GM23248 (cell line): ENCODE measurements around the gene CNTN4. TPM values are rescaled to one million over a fixed set of nuclear protein-coding genes. Genes with fewer than 3 reads are reported as not detected.

ENCODE experiments used
- DNase-seq: peaks from one replicate; pipeline ENCODE4 v3.0.0-alpha.2; 2015
- H2AFZ ChIP-seq: fragments of 200-600 bp; sonication (generic); 2 replicates; pipeline ENCODE4 v1.6.1; 2016; ENCODE audit warnings: antibody characterized with exemption
- H3F3A ChIP-seq: fragments of 200-600 bp; sonication (generic); 2 replicates; pipeline ENCODE4 v1.6.1; 2016; ENCODE audit warnings: mild to moderate bottlenecking, antibody characterized with exemption, mixed run types; ENCODE audit not compliant: insufficient read depth
- H3K27ac ChIP-seq: fragments of 200-600 bp; sonication (generic); 2 replicates; pipeline ENCODE4 v1.5.1; 2016; ENCODE audit warnings: mild to moderate bottlenecking
- H3K27me3 ChIP-seq: fragments of 200-600 bp; sonication (generic); replicated peaks from 2 replicates; pipeline ENCODE4 v1.6.1; 2016; ENCODE audit warnings: mild to moderate bottlenecking; ENCODE audit not compliant: insufficient read depth
- H3K36me3 ChIP-seq: fragments of 200-600 bp; sonication (generic); 2 replicates; pipeline ENCODE4 v1.6.1; 2016; ENCODE audit warnings: low read depth, mild to moderate bottlenecking
- H3K4me1 ChIP-seq: fragments of 200-600 bp; sonication (generic); 2 replicates; pipeline ENCODE4 v1.6.1; 2016; ENCODE audit warnings: mild to moderate bottlenecking; ENCODE audit not compliant: insufficient read depth
- H3K4me2 ChIP-seq: fragments of 200-600 bp; sonication (generic); one replicate; pipeline ENCODE4 v1.6.1; 2016; ENCODE audit warnings: mild to moderate bottlenecking; ENCODE audit not compliant: unreplicated experiment
- H3K4me3 ChIP-seq: fragments of 200-600 bp; sonication (generic); 2 replicates; pipeline ENCODE4 v1.5.1; 2016; ENCODE audit warnings: mild to moderate bottlenecking
- H3K79me2 ChIP-seq: fragments of 200-600 bp; sonication (generic); 2 replicates; pipeline ENCODE4 v1.6.1; 2016; ENCODE audit warnings: mild to moderate bottlenecking; ENCODE audit not compliant: insufficient read depth
- H3K9ac ChIP-seq: fragments of 200-600 bp; sonication (generic); 2 replicates; pipeline ENCODE4 v1.6.1; 2016; ENCODE audit warnings: mild to moderate bottlenecking
- H3K9me2 ChIP-seq: fragments of 200-600 bp; sonication (generic); 2 replicates; pipeline ENCODE4 v1.6.1; 2016; ENCODE audit warnings: mixed run types, mild to moderate bottlenecking, moderate library complexity; ENCODE audit not compliant: insufficient read depth
- H3K9me3 ChIP-seq: fragments of 200-600 bp; sonication (generic); one replicate; pipeline ENCODE4 v1.6.1; 2017; ENCODE audit warnings: low read depth
- H4K20me1 ChIP-seq: fragments of 200-600 bp; sonication (generic); 2 replicates; pipeline ENCODE4 v1.6.0; 2016; ENCODE audit not compliant: insufficient read depth
- EZH2 ChIP-seq: fragments of 200-600 bp; sonication (generic); IDR thresholded peaks from 2 replicates; pipeline ENCODE4 v1.6.1; 2018; ENCODE audit warnings: antibody characterized with exemption, mild to moderate bottlenecking; ENCODE audit not compliant: insufficient read depth, poor library complexity, severe bottlenecking
- EZH2phosphoT487 ChIP-seq: fragments of 200-600 bp; sonication (generic); IDR thresholded peaks from 2 replicates; pipeline ENCODE4 v1.6.1; 2018; ENCODE audit warnings: antibody characterized with exemption, moderate library complexity, mild to moderate bottlenecking, low read depth; ENCODE audit not compliant: insufficient read depth
- WGBS, 2 experiments: methylation state at CpG; one replicate each; pipeline ENCODE4 v1.1.6; 2015 to 2017; ENCODE audit warnings: low lambda C conversion rate in 2 of 2, low coverage in 1 of 2; ENCODE audit errors: missing lambda C conversion rate in 2 of 2; 5-methylcytosine and 5-hydroxymethylcytosine counted together
- in situ Hi-C: fragments of 300-500 bp; cut with MboI; formaldehyde crosslinking; loops from 2 replicates; pipeline ENCODE4 v1.15.0; 2020
- polyA plus RNA-seq: library from polyadenylated mRNA; unstranded; fragments of >200 nt; fragmentation: Nextera tagmentation; extraction: Ambion mirVana; gene quantifications from 2 replicates; pipeline ENCODE4 v1.2.1, GENCODE V29; 2016
- total RNA-seq: library from RNA; depleted of rRNA; stranded (reverse); fragments of >200 nt; shearing (Covaris generic); gene quantifications from 2 replicates; pipeline ENCODE4 v1.2.3, GENCODE V29; 2014

The CNTN4 gene
- total and polyA plus RNA-seq, 2 experiments from 2014 or later: not detected

- in situ Hi-C loops: no loop called here
- Histone ChIP-seq H4K20me1 (no peaks in the 10 kb centered on the region), H3K4me3 (no peak overlapping the region), H3K36me3 (no peaks in the 10 kb centered on the region), H3K9ac (no peak overlapping the region), H3K27me3 (no peaks in the 10 kb centered on the region), H3K9me2 (no peaks in the 10 kb centered on the region), H3F3A (no peaks in the 10 kb centered on the region), H3K9me3 (peaks cover 3% of the 10 kb centered on the region), H3K4me1 (no peaks in the 10 kb centered on the region), H3K4me2 (no peak overlapping the region), H3K27ac (no peak overlapping the region), H3K79me2 (no peaks in the 10 kb centered on the region), H2AFZ (no peak overlapping the region)
- 40 to 42% methylated on average over 9 of the region's 9 CpGs for WGBS, 2 experiments
- no peak for DNase-seq
- TF ChIP-seq EZH2phosphoT487: no peak
Measured at GRCh38 chr3:2765002-2765579, 666.4 kb downstream of the CNTN4 start.

GRCh38 chr3:2770451-2770850, 671.8 kb downstream of the CNTN4 start:
- H3K9me3 ChIP-seq: no peaks in the 10 kb centered on the region
- no peaks in the 10 kb centered on the region for H3F3A ChIP-seq
- no peaks in the 10 kb centered on the region for H4K20me1 ChIP-seq
- no peak overlapping the region for H3K27ac ChIP-seq
- no peaks in the 10 kb centered on the region for H3K4me1 ChIP-seq
- no peaks in the 10 kb centered on the region for H3K79me2 ChIP-seq
- WGBS, 2 experiments: 22 to 28% methylated on average over 2 of the region's 2 CpGs
- no peak for DNase-seq
- H3K27me3 ChIP-seq: no peaks in the 10 kb centered on the region
- in situ Hi-C loops: no loop called here
- H3K9ac ChIP-seq: no peak overlapping the region
- TF ChIP-seq EZH2phosphoT487: no peak
- TF ChIP-seq EZH2: no peak
- H3K4me3 ChIP-seq: no peak overlapping the region
- no peak overlapping the region for H3K4me2 ChIP-seq
- no peaks in the 10 kb centered on the region for H3K36me3 ChIP-seq
- H3K9me2 ChIP-seq: no peaks in the 10 kb centered on the region
- no peak overlapping the region for H2AFZ ChIP-seq

GRCh38 chr3:2771193-2771592, 672.5 kb downstream of the CNTN4 start:
- no peaks in the 10 kb centered on the region for H3F3A ChIP-seq
- no peak overlapping the region for H2AFZ ChIP-seq
- H4K20me1 ChIP-seq: no peaks in the 10 kb centered on the region
- no peak overlapping the region for H3K4me2 ChIP-seq
- TF ChIP-seq EZH2 (no peak), EZH2phosphoT487 (no peak)
- H3K4me1 ChIP-seq: no peaks in the 10 kb centered on the region
- H3K27ac ChIP-seq: no peak overlapping the region
- no peaks in the 10 kb centered on the region for H3K36me3 ChIP-seq
- DNase-seq: no peak
- no peaks in the 10 kb centered on the region for H3K79me2 ChIP-seq
- H3K4me3 ChIP-seq: no peak overlapping the region
- in situ Hi-C loops: no loop called here
- no peaks in the 10 kb centered on the region for H3K27me3 ChIP-seq
- no peak overlapping the region for H3K9ac ChIP-seq
- no peaks in the 10 kb centered on the region for H3K9me2 ChIP-seq
- H3K9me3 ChIP-seq: no peaks in the 10 kb centered on the region

GRCh38 chr3:2771741-2772140, 673.1 kb downstream of the CNTN4 start:
- no peak for DNase-seq
- H3F3A ChIP-seq: no peaks in the 10 kb centered on the region

GRCh38 chr3:2772803-2773202, 674.1 kb downstream of the CNTN4 start:
- Histone ChIP-seq H3K4me2 (no peak overlapping the region), H3K9me2 (no peaks in the 10 kb centered on the region), H4K20me1 (no peaks in the 10 kb centered on the region), H3K9ac (no peak overlapping the region), H3K4me1 (no peaks in the 10 kb centered on the region), H3K9me3 (no peaks in the 10 kb centered on the region), H3K36me3 (no peaks in the 10 kb centered on the region), H3K4me3 (no peak overlapping the region), H3K27ac (no peak overlapping the region), H3K79me2 (no peaks in the 10 kb centered on the region), H3K27me3 (no peaks in the 10 kb centered on the region), H3F3A (no peaks in the 10 kb centered on the region), H2AFZ (no peak overlapping the region)
- in situ Hi-C loops: no loop called here
- 18 to 20% methylated on average over 1 of the region's 1 CpG for WGBS, 2 experiments
- no peak for DNase-seq
- TF ChIP-seq EZH2 (no peak), EZH2phosphoT487 (no peak)

More at GRCh38 chr3:2771741-2772140, 673.1 kb downstream of the CNTN4 start:
- H3K36me3 ChIP-seq: no peaks in the 10 kb centered on the region
- H3K4me3 ChIP-seq: no peak overlapping the region
- H3K4me2 ChIP-seq: no peak overlapping the region
- H3K27me3 ChIP-seq: no peaks in the 10 kb centered on the region
- WGBS, 2 experiments: 28 to 36% methylated on average over 5 of the region's 5 CpGs
- H3K4me1 ChIP-seq: no peaks in the 10 kb centered on the region
- no peaks in the 10 kb centered on the region for H3K79me2 ChIP-seq
- no peak overlapping the region for H2AFZ ChIP-seq
- TF ChIP-seq EZH2phosphoT487: no peak
- TF ChIP-seq EZH2: no peak
- H3K9me3 ChIP-seq: no peaks in the 10 kb centered on the region
- in situ Hi-C loops: no loop called here
- H3K9ac ChIP-seq: no peak overlapping the region
- H4K20me1 ChIP-seq: no peaks in the 10 kb centered on the region
- H3K27ac ChIP-seq: no peak overlapping the region
- H3K9me2 ChIP-seq: no peaks in the 10 kb centered on the region
